ENCODE results near the gene WDR45B. TPM values are rescaled to one million over a fixed set of nuclear protein-coding genes. Genes with fewer than 3 reads are reported as not detected.

Gene WDR45B
- total RNA-seq, 1 experiment from 2014 or later, result 84.9 TPM

DNA sequence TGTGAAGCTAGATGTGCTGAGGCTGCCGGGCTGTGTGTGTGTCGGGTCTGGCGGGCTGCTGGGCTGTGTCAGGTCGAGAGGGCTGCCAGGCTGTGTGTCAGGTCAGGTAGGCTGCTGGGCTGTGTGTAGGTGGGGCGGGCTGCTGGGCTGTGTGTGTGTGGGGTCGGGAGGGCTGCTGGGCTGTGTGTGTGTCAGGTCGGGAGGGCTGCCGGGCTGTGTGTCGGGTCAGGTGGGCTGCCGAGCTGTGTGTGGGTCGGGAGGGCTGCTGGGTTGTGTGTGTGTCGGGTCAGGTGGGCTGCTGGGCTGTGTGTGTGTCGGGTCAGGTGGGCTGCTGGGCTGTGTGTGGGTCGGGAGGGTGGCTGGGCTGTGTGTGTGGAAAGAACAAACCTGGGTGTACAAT is 8.6 kb downstream of the WDR45B start:
- Histone ChIP-seq H3K9me2 (ENCODE audit: insufficient read depth) (no peaks in the 10 kb centered on the region), H3K4me1 (replicated peaks; ENCODE audit: insufficient read depth) (no peaks in the 10 kb centered on the region), H3K9me3 (ENCODE audit: insufficient read depth, low read depth) (peaks cover 8% of the 10 kb centered on the region; the same call in 1 of the 2 replicates), H3K4me2 (no peak overlapping the region), H3K27me3 (ENCODE audit: insufficient read depth, low read depth) (no peaks in the 10 kb centered on the region), H3K79me2 (ENCODE audit: low read depth) (peaks cover 70% of the 10 kb centered on the region), H3K27ac (no peak overlapping the region), H4K20me1 (ENCODE audit: insufficient read depth) (peaks cover 18% of the 10 kb centered on the region), H3K4me3 (no peak overlapping the region), H2AFZ (no peak overlapping the region), H3K36me3 (ENCODE audit: low read depth) (no peaks in the 10 kb centered on the region), H3F3A (ENCODE audit: insufficient read depth, low read depth) (peaks cover 7% of the 10 kb centered on the region; the same call in 1 of the 2 replicates)
- POLR2A ChIA-PET (ENCODE audit: unreplicated experiment), result no interaction called here
- intact Hi-C loops (cut with micrococcal nuclease; ENCODE audit: unreplicated experiment), result loop anchor here (10.0 kb wide), 1 partner anchor 75 kb away; the partner anchor contains the start of gene FN3KRP
- TF ChIP-seq CTCF (conservative IDR thresholded peaks at IDR 0.05) (no peak), EZH2 (IDR thresholded peaks at IDR 0.05; ENCODE audit: low read depth) (no peak)
- no peak for DNase-seq
- CTCF ChIA-PET, result interaction anchor here (0.6 kb wide), 1 partner anchor 76 kb away, joined by 4 read pairs; no protein-coding TSS in a partner anchor
- BruUV-seq (replicated peaks), result no TSS peak

GRCh38 chr17:82638183-82638773 is 10.0 kb downstream of the WDR45B start:
- Histone ChIP-seq H3K4me1 (replicated peaks; ENCODE audit: insufficient read depth) (no peaks in the 10 kb centered on the region), H3K27ac (no peak overlapping the region), H3K27me3 (ENCODE audit: insufficient read depth, low read depth) (no peaks in the 10 kb centered on the region), H3K9me2 (ENCODE audit: insufficient read depth) (no peaks in the 10 kb centered on the region), H3K4me2 (no peak overlapping the region), H3K79me2 (ENCODE audit: low read depth) (peaks cover 65% of the 10 kb centered on the region), H4K20me1 (ENCODE audit: insufficient read depth) (peaks cover 10% of the 10 kb centered on the region), H3K36me3 (ENCODE audit: low read depth) (no peaks in the 10 kb centered on the region), H2AFZ (no peak overlapping the region), H3K9me3 (ENCODE audit: insufficient read depth, low read depth) (peaks cover 8% of the 10 kb centered on the region; the same call in 1 of the 2 replicates), H3K4me3 (no peak overlapping the region), H3F3A (ENCODE audit: insufficient read depth, low read depth) (peaks cover 7% of the 10 kb centered on the region; the same call in 1 of the 2 replicates)
- no TSS peak for BruUV-seq (replicated peaks)
- intact Hi-C loops (cut with micrococcal nuclease; ENCODE audit: unreplicated experiment), result no loop called here
- ChIA-PET CTCF (no interaction called here), POLR2A (ENCODE audit: unreplicated experiment) (no interaction called here)
- DNase-seq, result no peak
- no peak for TF ChIP-seq CTCF (conservative IDR thresholded peaks at IDR 0.05)
- no peak for TF ChIP-seq EZH2 (IDR thresholded peaks at IDR 0.05; ENCODE audit: low read depth)

GRCh38 chr17:82636626-82637598 is 11.3 kb downstream of the WDR45B start:
- DNase-seq, result peak; percentile 47 to 81
- H3K9me2 ChIP-seq (ENCODE audit: insufficient read depth), result no peaks in the 10 kb centered on the region

More at GRCh38 chr17:82636626-82637598, 11.3 kb downstream of the WDR45B start:
- POLR2A ChIA-PET (ENCODE audit: unreplicated experiment), result interaction anchor here (0.6 kb wide), 1 partner anchor 534 kb away, joined by 16 read pairs; no protein-coding TSS in a partner anchor
- peak overlapping the region; percentile 75 for H3K27ac ChIP-seq
- no peak for TF ChIP-seq CTCF (conservative IDR thresholded peaks at IDR 0.05)
- TF ChIP-seq EZH2 (IDR thresholded peaks at IDR 0.05; ENCODE audit: low read depth), result no peak
- peaks cover 60% of the 10 kb centered on the region for H3K79me2 ChIP-seq (ENCODE audit: low read depth)
- H3K9me3 ChIP-seq (ENCODE audit: insufficient read depth, low read depth), result peaks cover 8% of the 10 kb centered on the region; the same call in 1 of the 2 replicates
- H3F3A ChIP-seq (ENCODE audit: insufficient read depth, low read depth), result peaks cover 7% of the 10 kb centered on the region; the same call in 1 of the 2 replicates
- H3K36me3 ChIP-seq (ENCODE audit: low read depth), result no peaks in the 10 kb centered on the region
- intact Hi-C loops (cut with micrococcal nuclease; ENCODE audit: unreplicated experiment), result no loop called here
- no peaks in the 10 kb centered on the region for H3K27me3 ChIP-seq (ENCODE audit: insufficient read depth, low read depth)
- H2AFZ ChIP-seq, result no peak overlapping the region
- H3K4me2 ChIP-seq, result peak overlapping the region; percentile 56
- BruUV-seq (replicated peaks), result TSS peak; percentile 96
- H3K4me1 ChIP-seq (replicated peaks; ENCODE audit: insufficient read depth), result no peaks in the 10 kb centered on the region
- no peak overlapping the region for H3K4me3 ChIP-seq
- H4K20me1 ChIP-seq (ENCODE audit: insufficient read depth), result peaks cover 3% of the 10 kb centered on the region; the same call in 1 of the 2 replicates
- CTCF ChIA-PET, result interaction anchor here (0.6 kb wide), 1 partner anchor 281 kb away, joined by 3 read pairs; no protein-coding TSS in a partner anchor

Measured in PC-9 (cell line).